ENCODE results near the gene GALNT5. TPM values are rescaled to one million over a fixed set of nuclear protein-coding genes. Genes with fewer than 3 reads are reported as not detected.

GALNT5 gene
- total RNA-seq, 1 experiment from 2014 or later, result not detected

DNA sequence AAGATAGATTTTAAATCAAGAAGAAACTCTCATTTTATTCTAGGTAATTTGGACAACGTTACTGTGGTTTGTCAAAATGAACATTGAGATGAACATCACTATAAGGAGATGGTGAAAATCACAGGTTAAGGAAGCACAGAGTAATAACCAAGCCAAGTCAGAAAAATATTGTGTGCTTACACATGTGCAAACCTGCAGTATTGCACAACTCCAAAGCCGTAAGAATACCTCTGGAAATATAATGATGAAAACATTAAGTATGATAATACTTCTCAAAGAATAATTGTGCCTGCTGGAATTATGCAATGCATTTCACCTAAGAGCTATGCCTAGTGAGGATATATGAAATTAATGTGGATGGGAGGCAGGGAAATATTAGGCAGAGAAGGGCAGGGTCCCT lies 21.1 kb upstream of the GALNT5 start:
- Histone ChIP-seq H3K27ac (ENCODE audit: low read depth, low read length, poor library complexity, severe bottlenecking) (no peak overlapping the region), H3K4me3 (ENCODE audit: low read depth, low read length, poor library complexity, severe bottlenecking) (no peak overlapping the region), H3K4me1 (ENCODE audit: insufficient read depth, low read length, poor library complexity, severe bottlenecking) (no peaks in the 10 kb centered on the region), H3K27me3 (replicated peaks; ENCODE audit: insufficient read depth, low read depth, low read length, poor library complexity) (no peaks in the 10 kb centered on the region), H3K36me3 (ENCODE audit: insufficient read depth, low read length, poor library complexity, severe bottlenecking) (no peaks in the 10 kb centered on the region), H3K9me3 (ENCODE audit: low read depth, low read length, poor library complexity, severe bottlenecking) (no peaks in the 10 kb centered on the region)
- ChIA-PET CTCF (no interaction called here), POLR2A (ENCODE audit: low non-redundant PET) (no interaction called here)
- no TSS peak for BruUV-seq (replicated peaks)
- intact Hi-C loops (cut with micrococcal nuclease; ENCODE audit: unreplicated experiment), result no loop called here
- TF ChIP-seq EZH2 (IDR thresholded peaks at IDR 0.05; ENCODE audit: borderline replicate concordance, low read depth, low read length, poor library complexity, severe bottlenecking), result no peak
- TF ChIP-seq, protein P1, sequence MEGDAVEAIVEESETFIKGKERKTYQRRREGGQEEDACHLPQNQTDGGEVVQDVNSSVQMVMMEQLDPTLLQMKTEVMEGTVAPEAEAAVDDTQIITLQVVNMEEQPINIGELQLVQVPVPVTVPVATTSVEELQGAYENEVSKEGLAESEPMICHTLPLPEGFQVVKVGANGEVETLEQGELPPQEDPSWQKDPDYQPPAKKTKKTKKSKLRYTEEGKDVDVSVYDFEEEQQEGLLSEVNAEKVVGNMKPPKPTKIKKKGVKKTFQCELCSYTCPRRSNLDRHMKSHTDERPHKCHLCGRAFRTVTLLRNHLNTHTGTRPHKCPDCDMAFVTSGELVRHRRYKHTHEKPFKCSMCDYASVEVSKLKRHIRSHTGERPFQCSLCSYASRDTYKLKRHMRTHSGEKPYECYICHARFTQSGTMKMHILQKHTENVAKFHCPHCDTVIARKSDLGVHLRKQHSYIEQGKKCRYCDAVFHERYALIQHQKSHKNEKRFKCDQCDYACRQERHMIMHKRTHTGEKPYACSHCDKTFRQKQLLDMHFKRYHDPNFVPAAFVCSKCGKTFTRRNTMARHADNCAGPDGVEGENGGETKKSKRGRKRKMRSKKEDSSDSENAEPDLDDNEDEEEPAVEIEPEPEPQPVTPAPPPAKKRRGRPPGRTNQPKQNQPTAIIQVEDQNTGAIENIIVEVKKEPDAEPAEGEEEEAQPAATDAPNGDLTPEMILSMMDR (conservative IDR thresholded peaks at IDR 0.05; ENCODE audit: low read depth, low read length), result no peak
- DNase-seq (ENCODE audit: low spot score), result no peak

DNA sequence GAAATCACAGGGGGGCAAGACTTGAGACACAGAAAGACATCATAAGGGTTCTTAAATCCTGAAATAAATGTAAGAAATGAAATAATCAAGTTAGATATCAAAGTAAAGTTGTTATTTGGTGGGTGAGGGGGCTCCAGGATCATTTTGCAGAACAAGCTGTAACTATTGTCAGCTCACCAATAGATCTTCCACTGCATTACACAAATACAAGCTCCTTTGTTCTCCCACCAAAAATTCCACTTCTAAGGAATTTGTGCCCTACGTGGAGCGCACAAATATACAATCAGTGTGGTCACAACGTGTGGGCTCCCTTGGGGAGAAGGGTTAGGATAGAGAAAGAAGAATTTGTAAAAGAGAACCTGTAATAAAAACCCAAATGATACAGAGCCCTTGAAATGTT lies 19.2 kb upstream of the GALNT5 start:
- CTCF ChIA-PET, result no interaction called here

DNA sequence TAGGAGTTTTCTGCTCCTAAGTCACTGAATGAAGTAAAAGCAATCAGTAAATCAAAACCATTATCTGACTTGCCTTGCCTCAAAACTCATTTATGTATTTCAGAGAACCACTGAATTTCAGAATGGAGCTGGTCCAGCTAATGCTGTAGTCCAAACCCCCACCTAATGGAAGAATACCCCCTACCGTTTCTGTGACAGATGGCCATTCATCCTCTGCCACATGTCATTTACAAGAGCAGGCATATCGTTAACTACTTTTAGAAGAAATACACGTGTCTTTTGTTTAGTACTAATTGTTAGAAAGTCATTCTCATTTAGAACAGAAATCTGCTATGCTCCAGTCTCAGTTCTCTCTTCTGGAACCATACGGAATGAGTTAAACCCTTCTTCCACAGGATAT lies 12.8 kb upstream of the GALNT5 start:
- Histone ChIP-seq H3K9me3 (ENCODE audit: low read depth, low read length, poor library complexity, severe bottlenecking) (no peaks in the 10 kb centered on the region), H3K4me1 (ENCODE audit: insufficient read depth, low read length, poor library complexity, severe bottlenecking) (no peaks in the 10 kb centered on the region), H3K36me3 (ENCODE audit: insufficient read depth, low read length, poor library complexity, severe bottlenecking) (no peaks in the 10 kb centered on the region), H3K4me3 (ENCODE audit: low read depth, low read length, poor library complexity, severe bottlenecking) (no peak overlapping the region), H3K27ac (ENCODE audit: low read depth, low read length, poor library complexity, severe bottlenecking) (no peak overlapping the region), H3K27me3 (replicated peaks; ENCODE audit: insufficient read depth, low read depth, low read length, poor library complexity) (no peaks in the 10 kb centered on the region)
- DNase-seq (ENCODE audit: low spot score), result no peak
- BruUV-seq (replicated peaks), result no TSS peak
- CTCF ChIA-PET, result no interaction called here
- POLR2A ChIA-PET (ENCODE audit: low non-redundant PET), result no interaction called here
- intact Hi-C loops (cut with micrococcal nuclease; ENCODE audit: unreplicated experiment), result no loop called here
- TF ChIP-seq, protein P1 (conservative IDR thresholded peaks at IDR 0.05; ENCODE audit: low read depth, low read length), result no peak
- no peak for TF ChIP-seq EZH2 (IDR thresholded peaks at IDR 0.05; ENCODE audit: borderline replicate concordance, low read depth, low read length, poor library complexity, severe bottlenecking)

More for the DNA sequence above, 19.2 kb upstream of the GALNT5 start:
- intact Hi-C loops (cut with micrococcal nuclease; ENCODE audit: unreplicated experiment), result no loop called here
- H3K4me1 ChIP-seq (ENCODE audit: insufficient read depth, low read length, poor library complexity, severe bottlenecking), result no peaks in the 10 kb centered on the region
- BruUV-seq (replicated peaks), result no TSS peak
- H3K27me3 ChIP-seq (replicated peaks; ENCODE audit: insufficient read depth, low read depth, low read length, poor library complexity), result no peaks in the 10 kb centered on the region
- POLR2A ChIA-PET (ENCODE audit: low non-redundant PET), result no interaction called here
- no peaks in the 10 kb centered on the region for H3K9me3 ChIP-seq (ENCODE audit: low read depth, low read length, poor library complexity, severe bottlenecking)
- TF ChIP-seq, protein P1 (conservative IDR thresholded peaks at IDR 0.05; ENCODE audit: low read depth, low read length), result no peak
- TF ChIP-seq EZH2 (IDR thresholded peaks at IDR 0.05; ENCODE audit: borderline replicate concordance, low read depth, low read length, poor library complexity, severe bottlenecking), result no peak
- H3K4me3 ChIP-seq (ENCODE audit: low read depth, low read length, poor library complexity, severe bottlenecking), result no peak overlapping the region
- H3K36me3 ChIP-seq (ENCODE audit: insufficient read depth, low read length, poor library complexity, severe bottlenecking), result no peaks in the 10 kb centered on the region
- H3K27ac ChIP-seq (ENCODE audit: low read depth, low read length, poor library complexity, severe bottlenecking), result no peak overlapping the region
- no peak for DNase-seq (ENCODE audit: low spot score)

Data from A673 (cell line).